DOHH2 (cell line): ENCODE results near the gene MGLL.

Source experiments
- EZH2phosphoT487 ChIP-seq: fragments of 200-600 bp; sonication (generic); IDR thresholded peaks from 2 replicates; pipeline ENCODE4 v1.6.1; 2017; ENCODE audit warnings: borderline replicate concordance, mild to moderate bottlenecking, antibody characterized with exemption, low read length, moderate library complexity, mixed read lengths
- TF ChIP-seq, protein P1 (sequence below): fragments of 200-600 bp; sonication (generic); IDR thresholded peaks from one replicate; pipeline ENCODE4 v1.5.1; 2014; ENCODE audit warnings: antibody characterized with exemption, mild to moderate bottlenecking, low read depth, low read length; ENCODE audit not compliant: poor library complexity, severe bottlenecking

DNA sequence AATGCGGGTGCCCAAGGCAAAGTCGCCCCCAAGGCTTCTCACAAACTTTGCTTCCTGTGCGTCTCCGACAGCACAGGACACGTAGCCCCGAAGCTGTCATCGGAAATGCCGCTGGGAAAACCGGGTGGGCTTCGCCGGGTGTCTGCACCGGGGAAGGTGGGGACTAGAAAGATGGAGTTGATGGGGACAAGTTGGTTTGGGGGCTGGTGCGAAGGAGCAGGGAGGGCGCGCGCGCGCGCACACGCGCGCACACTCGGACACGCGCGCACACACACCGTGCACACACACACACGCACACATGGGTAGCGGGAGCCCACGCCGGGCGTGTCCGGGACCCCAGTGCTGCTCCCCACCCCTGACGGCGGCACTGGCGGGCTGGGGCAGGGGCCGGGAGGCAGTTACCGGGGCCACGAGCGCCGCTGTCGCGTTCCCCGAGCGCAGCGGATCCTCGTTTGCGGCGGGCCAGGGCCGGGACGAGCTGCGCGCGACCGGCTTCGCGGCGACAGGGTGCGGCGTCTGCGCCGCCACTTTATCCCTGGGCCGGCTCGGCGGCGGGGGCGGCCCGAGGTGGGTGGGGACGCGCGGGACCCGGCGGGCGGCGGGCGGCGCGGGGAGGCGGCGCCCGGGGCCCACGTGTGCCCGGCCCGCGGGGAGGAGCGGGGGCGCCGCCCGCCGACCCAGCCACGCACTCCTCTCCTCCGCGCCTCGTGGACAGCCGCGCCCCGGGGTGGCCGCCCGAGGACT, 539 bp upstream of the MGLL start:
- peak; percentile 93; the same call in 1 of the 2 replicates for TF ChIP-seq EZH2phosphoT487
- TF ChIP-seq, protein P1, sequence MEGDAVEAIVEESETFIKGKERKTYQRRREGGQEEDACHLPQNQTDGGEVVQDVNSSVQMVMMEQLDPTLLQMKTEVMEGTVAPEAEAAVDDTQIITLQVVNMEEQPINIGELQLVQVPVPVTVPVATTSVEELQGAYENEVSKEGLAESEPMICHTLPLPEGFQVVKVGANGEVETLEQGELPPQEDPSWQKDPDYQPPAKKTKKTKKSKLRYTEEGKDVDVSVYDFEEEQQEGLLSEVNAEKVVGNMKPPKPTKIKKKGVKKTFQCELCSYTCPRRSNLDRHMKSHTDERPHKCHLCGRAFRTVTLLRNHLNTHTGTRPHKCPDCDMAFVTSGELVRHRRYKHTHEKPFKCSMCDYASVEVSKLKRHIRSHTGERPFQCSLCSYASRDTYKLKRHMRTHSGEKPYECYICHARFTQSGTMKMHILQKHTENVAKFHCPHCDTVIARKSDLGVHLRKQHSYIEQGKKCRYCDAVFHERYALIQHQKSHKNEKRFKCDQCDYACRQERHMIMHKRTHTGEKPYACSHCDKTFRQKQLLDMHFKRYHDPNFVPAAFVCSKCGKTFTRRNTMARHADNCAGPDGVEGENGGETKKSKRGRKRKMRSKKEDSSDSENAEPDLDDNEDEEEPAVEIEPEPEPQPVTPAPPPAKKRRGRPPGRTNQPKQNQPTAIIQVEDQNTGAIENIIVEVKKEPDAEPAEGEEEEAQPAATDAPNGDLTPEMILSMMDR = no peak
